Endothelial cell of umbilical vein (primary cell): ENCODE data around the gene CCR5. TPM values are rescaled to one million over a fixed set of nuclear protein-coding genes. Genes with fewer than 3 reads are reported as not detected.

Experiments
- BruUV-seq: library from RNA; stranded (reverse); fragments of 400-500 nt; replicated peaks from 2 replicates; lab custom pipeline; 2021; lab: Mats Ljungman, UMichigan
- CTCF ChIA-PET: fragments of 300-600, 350-600 bp; sonication (Branson Sonifier 250); formaldehyde crosslinking; loops from one replicate; lab custom pipeline; 2021; ENCODE audit warnings: antibody characterized with exemption, inconsistent platforms; lab: Charles Lee
- POLR2A ChIA-PET: fragments of 300-600, 350-600 bp; sonication (Branson Sonifier 250); formaldehyde crosslinking; loops from one replicate; lab custom pipeline; 2021; ENCODE audit warnings: antibody characterized with exemption, inconsistent platforms; lab: Charles Lee
- DNase-seq: peaks from one replicate; pipeline ENCODE4 v3.0.0-alpha.2; 2011; ENCODE audit warnings: low read depth, low spot score
- FAIRE-seq: peaks from 2 replicates; lab custom pipeline; 2011; peaks lifted over from hg19 to GRCh38; lab: Jason Lieb, UNC
- H2AFZ ChIP-seq: 2 replicates; pipeline ENCODE4 v1.6.0; 2012; ENCODE audit warnings: low read depth, low read length, control low read depth, inconsistent platforms
- H3K27ac ChIP-seq: 2 replicates; pipeline ENCODE4 v1.5.1; 2011; ENCODE audit warnings: low read depth, mild to moderate bottlenecking, control low read depth, low read length, moderate library complexity; ENCODE audit not compliant: insufficient read depth
- H3K27me3 ChIP-seq, 2 experiments: 2 replicates each; pipeline versions ENCODE4 v1.6.0 to v1.6.1; 2011; ENCODE audit warnings: low read length in 2 of 2, mixed read lengths in 1 of 2; ENCODE audit not compliant: control insufficient read depth in 2 of 2, insufficient read depth in 2 of 2
- H3K36me3 ChIP-seq, 2 experiments: 2 replicates in 1 of 2; 3 replicates in 1 of 2; pipeline ENCODE4 v1.5.1; 2011; ENCODE audit warnings: low read length in 2 of 2, mild to moderate bottlenecking in 1 of 2, moderate library complexity in 1 of 2; ENCODE audit not compliant: control insufficient read depth in 2 of 2, insufficient read depth in 2 of 2; ENCODE audit errors: extremely low read depth in 1 of 2
- H3K4me1 ChIP-seq: 3 replicates; pipeline ENCODE4 v1.5.1; 2011; ENCODE audit warnings: mild to moderate bottlenecking, low read length; ENCODE audit not compliant: control insufficient read depth, insufficient read depth; ENCODE audit errors: extremely low read depth
- H3K4me2 ChIP-seq: 2 replicates; pipeline ENCODE4 v1.6.1; 2011; ENCODE audit warnings: low read length, control low read depth, mixed read lengths; ENCODE audit not compliant: insufficient read depth
- H3K4me3 ChIP-seq, 3 experiments: fragments of 200-600 bp in 1 of 3; sonication (generic), shearing (Covaris generic) in 1 of 3; replicated peaks in 1 of 3; 2 replicates each; pipeline ENCODE4 v1.5.1; 2011 to 2016; ENCODE audit warnings: control low read depth in 3 of 3, low read length in 3 of 3, mild to moderate bottlenecking in 2 of 3, inconsistent platforms in 1 of 3, low read depth in 1 of 3, moderate library complexity in 1 of 3; ENCODE audit not compliant: insufficient read depth in 1 of 3
- H3K79me2 ChIP-seq: 2 replicates; pipeline ENCODE4 v1.6.0; 2012; ENCODE audit warnings: low read length, inconsistent platforms; ENCODE audit not compliant: control insufficient read depth, insufficient read depth
- H3K9ac ChIP-seq: replicated peaks from 2 replicates; pipeline ENCODE3; 2011; ENCODE audit warnings: low read length, control low read depth; ENCODE audit not compliant: insufficient read depth; ENCODE audit errors: extremely low read depth
- H3K9me1 ChIP-seq: replicated peaks from 3 replicates; pipeline ENCODE4 v1.6.0; 2011; ENCODE audit warnings: mild to moderate bottlenecking, low read length; ENCODE audit not compliant: control insufficient read depth, insufficient read depth; ENCODE audit errors: extremely low read depth
- H3K9me3 ChIP-seq: replicated peaks from 2 replicates; pipeline ENCODE4 v1.5.1; 2012; ENCODE audit warnings: low read length, inconsistent platforms; ENCODE audit not compliant: control insufficient read depth, insufficient read depth
- H4K20me1 ChIP-seq: replicated peaks from 2 replicates; pipeline ENCODE3; 2011; ENCODE audit warnings: mild to moderate bottlenecking, low read length; ENCODE audit not compliant: control insufficient read depth, insufficient read depth; ENCODE audit errors: extremely low read depth
- EZH2 ChIP-seq: IDR thresholded peaks from 2 replicates; pipeline ENCODE4 v1.6.1; 2012; ENCODE audit warnings: borderline replicate concordance, low read depth, mild to moderate bottlenecking, moderate library complexity, low read length, inconsistent platforms; ENCODE audit not compliant: severe bottlenecking
- FOS ChIP-seq: IDR thresholded peaks from 2 replicates; pipeline ENCODE4 v1.6.1; 2011; ENCODE audit warnings: mild to moderate bottlenecking, low read length, moderate library complexity, borderline replicate concordance; ENCODE audit not compliant: insufficient read depth
- MAX ChIP-seq: IDR thresholded peaks from 2 replicates; pipeline ENCODE4 v1.6.1; 2011; ENCODE audit not compliant: insufficient read depth, insufficient read length
- POLR2A ChIP-seq: IDR thresholded peaks from 2 replicates; pipeline ENCODE4 v1.6.1; 2012; ENCODE audit warnings: low read depth, mild to moderate bottlenecking, control low read depth, low read length
- dilution Hi-C: fragments of 300-500 bp; cut with MboI; formaldehyde crosslinking; loops from one replicate; pipeline ENCODE4 v1.15.0; 2019; ENCODE audit warnings: low sequenced_read_pairs; ENCODE audit not compliant: extremely low pct_ligation_motif_present
- intact Hi-C: fragments of 100-400 bp; cut with micrococcal nuclease; formaldehyde crosslinking; loops from one replicate; pipeline ENCODE4 v1.10.0; 2022
- polyA plus RNA-seq, 4 experiments: library from polyadenylated mRNA; depleted of rRNA in 3 of 4; stranded (reverse) in 3 of 4; unstranded in 1 of 4; fragments of >200 nt; gene quantifications; 2 replicates each; pipeline versions ENCODE4 v1.2.1 to v1.2.3, GENCODE V29; 2011 to 2012; ENCODE audit warnings: missing spikeins in 1 of 4
- total RNA-seq: library from RNA; stranded (reverse); gene quantifications from 2 replicates; pipeline ENCODE4 v1.2.3, GENCODE V29; 2021
- TF ChIP-seq, protein P1 (sequence below), 2 donors: IDR thresholded peaks; 1 replicate in 1 of 2; 2 replicates in 1 of 2; pipeline ENCODE4 v1.5.1; 2011; ENCODE audit warnings: low read length in 2 of 2, mild to moderate bottlenecking in 2 of 2, moderate library complexity in 2 of 2, control low read depth in 1 of 2, inconsistent platforms in 1 of 2, low read depth in 1 of 2; ENCODE audit not compliant: insufficient read depth in 1 of 2; ENCODE audit errors: extremely low read depth in 1 of 2

The CCR5 gene
- total and polyA plus RNA-seq, 2 donors (not counting 3 experiments of a cell fraction or from before 2014, with no cell fraction given), result not detected

- dilution Hi-C loops, result no loop called here
- CTCF ChIA-PET, result interaction anchor here (1.4 to 2.0 kb wide), 2 partner anchors 13 to 137 kb away, joined by 4 to 7 read pairs; no protein-coding TSS in a partner anchor
- BruUV-seq, result no TSS peak
Observed at GRCh38 chr3:46413951-46414350, 43.2 kb downstream of the CCR5 start.

More at GRCh38 chr3:46413951-46414350, 43.2 kb downstream of the CCR5 start:
- Histone ChIP-seq H4K20me1 (no peaks in the 10 kb centered on the region), H3K4me3 (no peak overlapping the region), H3K9ac (no peak overlapping the region), H3K79me2 (no peaks in the 10 kb centered on the region), H3K9me1 (no peaks in the 10 kb centered on the region), H3K4me1 (peaks cover 21% of the 10 kb centered on the region), H3K4me2 (no peak overlapping the region), H3K27me3 (no peaks in the 10 kb centered on the region), H3K36me3 (no peaks in the 10 kb centered on the region), H2AFZ (no peak overlapping the region), H3K9me3 (no peaks in the 10 kb centered on the region), H3K27ac (no peak overlapping the region)
- intact Hi-C loops, result loop anchor here (5.0 kb wide), 1 partner anchor 417 kb away; the partner anchor contains the start of gene FYCO1
- POLR2A ChIA-PET, result no interaction called here
- TF ChIP-seq EZH2 (no peak), FOS (no peak), POLR2A (no peak), MAX (no peak)
- TF ChIP-seq, protein P1, sequence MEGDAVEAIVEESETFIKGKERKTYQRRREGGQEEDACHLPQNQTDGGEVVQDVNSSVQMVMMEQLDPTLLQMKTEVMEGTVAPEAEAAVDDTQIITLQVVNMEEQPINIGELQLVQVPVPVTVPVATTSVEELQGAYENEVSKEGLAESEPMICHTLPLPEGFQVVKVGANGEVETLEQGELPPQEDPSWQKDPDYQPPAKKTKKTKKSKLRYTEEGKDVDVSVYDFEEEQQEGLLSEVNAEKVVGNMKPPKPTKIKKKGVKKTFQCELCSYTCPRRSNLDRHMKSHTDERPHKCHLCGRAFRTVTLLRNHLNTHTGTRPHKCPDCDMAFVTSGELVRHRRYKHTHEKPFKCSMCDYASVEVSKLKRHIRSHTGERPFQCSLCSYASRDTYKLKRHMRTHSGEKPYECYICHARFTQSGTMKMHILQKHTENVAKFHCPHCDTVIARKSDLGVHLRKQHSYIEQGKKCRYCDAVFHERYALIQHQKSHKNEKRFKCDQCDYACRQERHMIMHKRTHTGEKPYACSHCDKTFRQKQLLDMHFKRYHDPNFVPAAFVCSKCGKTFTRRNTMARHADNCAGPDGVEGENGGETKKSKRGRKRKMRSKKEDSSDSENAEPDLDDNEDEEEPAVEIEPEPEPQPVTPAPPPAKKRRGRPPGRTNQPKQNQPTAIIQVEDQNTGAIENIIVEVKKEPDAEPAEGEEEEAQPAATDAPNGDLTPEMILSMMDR (IDR thresholded peaks at IDR 0.05; ENCODE audit: extremely low read depth in 1 of 2, insufficient read depth in 1 of 2, low read depth in 1 of 2, low read length in 2 of 2), result no peak
- no peak for DNase-seq
- FAIRE-seq, result no peak
